T-helper 22 cell (primary cell): ENCODE results near the gene TOM1L1.

Experiments used
- DNase-seq: peaks from one replicate; pipeline ENCODE4 v3.0.0-alpha.2; 2020; ENCODE audit warnings: low read depth

The TOM1L1 gene

GRCh38 chr17:54947396-54947795 lies 46.7 kb downstream of the TOM1L1 start:
- DNase-seq = no peak

- DNase-seq = no peak
These were observed 47.7 kb downstream of the TOM1L1 start for GRCh38 chr17:54948380-54948779.

- DNase-seq = no peak
These were observed 49.5 kb downstream of the TOM1L1 start for GRCh38 chr17:54950116-54950515.

- no peak for DNase-seq
These were observed 50.6 kb downstream of the TOM1L1 start for GRCh38 chr17:54951286-54951685.

GRCh38 chr17:54956791-54957190 lies 56.1 kb downstream of the TOM1L1 start:
- no peak for DNase-seq

GRCh38 chr17:54967621-54968261 lies 67.1 kb downstream of the TOM1L1 start:
- no peak for DNase-seq

- DNase-seq = peak; percentile 91
These were observed 67.8 kb downstream of the TOM1L1 start, which contains the start of the genes COX11 and STXBP4 for GRCh38 chr17:54968262-54968987. Gene COX11, minus strand, starts transcription at chr17:54968654. Its CDS starts 8 bp downstream, at chr17:54968646. Gene STXBP4, plus strand, starts transcription at chr17:54968765. Its CDS starts 17,455 bp downstream, at chr17:54986220.

- DNase-seq = no peak
These were observed 68.3 kb downstream of the TOM1L1 start for GRCh38 chr17:54968988-54969332.

- no peak for DNase-seq
These were observed 69.3 kb downstream of the TOM1L1 start for GRCh38 chr17:54969658-54970572.

GRCh38 chr17:54971147-54971546 lies 70.5 kb downstream of the TOM1L1 start:
- DNase-seq = no peak

GRCh38 chr17:54971901-54972300 lies 71.2 kb downstream of the TOM1L1 start:
- DNase-seq = no peak

GRCh38 chr17:54972406-54973138 lies 71.9 kb downstream of the TOM1L1 start:
- no peak for DNase-seq

- no peak for DNase-seq
These were observed 74.1 kb downstream of the TOM1L1 start for GRCh38 chr17:54974759-54975158.

GRCh38 chr17:54976316-54976715 lies 75.7 kb downstream of the TOM1L1 start:
- no peak for DNase-seq

- no peak for DNase-seq
These were observed 77.1 kb downstream of the TOM1L1 start for GRCh38 chr17:54977744-54978143.

GRCh38 chr17:54979657-54980056 lies 79.0 kb downstream of the TOM1L1 start:
- DNase-seq = no peak

GRCh38 chr17:54980375-54980774 lies 79.7 kb downstream of the TOM1L1 start:
- DNase-seq = no peak

GRCh38 chr17:54982399-54982798 lies 81.7 kb downstream of the TOM1L1 start:
- no peak for DNase-seq

- DNase-seq = no peak
These were observed 82.6 kb downstream of the TOM1L1 start for GRCh38 chr17:54983260-54983659.

GRCh38 chr17:54985476-54985875 lies 84.8 kb downstream of the TOM1L1 start:
- no peak for DNase-seq

GRCh38 chr17:54990118-54990517 lies 89.5 kb downstream of the TOM1L1 start:
- no peak for DNase-seq

- no peak for DNase-seq
These were observed 90.9 kb downstream of the TOM1L1 start for GRCh38 chr17:54991567-54991966.
